NCI-H748 treated with DMSO at 0.1 percent for 48 hours (cell line): Measurements from ENCODE around the gene NPDC1.
A peak's percentile ranks its signal among the peaks of the same experiment; 100 is the strongest.
"Not testable (repeated sequence)": the region's sequence is repeated elsewhere in the genome, so short reads cannot be mapped to it uniquely, and the experiment has no call there.

Experiments
- DNase-seq: peaks from one replicate; lab custom pipeline; 2025; lab: John Stamatoyannopoulos, UW

NPDC1 gene

GRCh38 chr9:137039611-137040366 is 6.2 kb downstream of the NPDC1 start:
- DNase-seq, result no peak

- no peak for DNase-seq
Observed at GRCh38 chr9:137038916-137039315, 7.1 kb downstream of the NPDC1 start.

DNA sequence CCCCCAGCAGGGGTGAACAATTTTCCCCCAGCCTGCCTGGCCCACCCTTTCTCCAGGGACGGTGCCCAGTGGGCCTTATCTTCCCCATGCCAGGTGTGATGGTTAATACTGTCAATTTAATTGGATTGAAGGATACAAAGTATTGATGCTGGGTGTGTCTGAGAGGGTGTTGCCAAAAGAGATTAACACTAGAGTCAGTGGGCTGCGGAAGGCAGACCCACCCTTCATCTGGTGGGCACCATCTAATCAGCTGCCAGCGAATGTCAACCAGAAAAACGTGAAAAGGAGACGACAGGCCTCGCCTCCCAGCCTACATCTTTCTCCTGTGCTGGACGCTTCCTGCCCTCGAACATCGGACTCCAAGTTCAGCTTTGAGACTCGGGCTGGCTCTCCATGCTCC is 8.5 kb downstream of the NPDC1 start:
- DNase-seq, result no peak

DNA sequence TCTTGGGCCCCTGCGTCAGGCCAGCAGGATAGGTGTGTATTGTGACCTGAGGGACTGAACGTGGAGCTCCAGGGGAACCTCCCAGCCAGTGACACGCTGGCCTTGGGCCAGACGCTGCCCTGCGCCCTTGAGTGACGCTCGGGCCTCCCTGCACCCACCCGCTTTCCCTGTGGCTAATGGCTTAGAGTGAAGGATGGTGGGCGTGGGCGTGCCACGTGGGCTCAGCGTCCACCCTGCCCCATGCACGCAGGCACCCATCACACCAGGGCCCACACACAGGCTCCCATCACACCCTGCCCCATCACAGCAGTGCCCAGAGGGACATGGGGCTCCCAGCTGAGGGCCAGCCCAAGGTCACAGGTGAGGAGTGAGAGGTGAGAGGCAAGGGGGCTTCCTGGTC is 8.9 kb downstream of the NPDC1 start:
- no peak for DNase-seq

DNA sequence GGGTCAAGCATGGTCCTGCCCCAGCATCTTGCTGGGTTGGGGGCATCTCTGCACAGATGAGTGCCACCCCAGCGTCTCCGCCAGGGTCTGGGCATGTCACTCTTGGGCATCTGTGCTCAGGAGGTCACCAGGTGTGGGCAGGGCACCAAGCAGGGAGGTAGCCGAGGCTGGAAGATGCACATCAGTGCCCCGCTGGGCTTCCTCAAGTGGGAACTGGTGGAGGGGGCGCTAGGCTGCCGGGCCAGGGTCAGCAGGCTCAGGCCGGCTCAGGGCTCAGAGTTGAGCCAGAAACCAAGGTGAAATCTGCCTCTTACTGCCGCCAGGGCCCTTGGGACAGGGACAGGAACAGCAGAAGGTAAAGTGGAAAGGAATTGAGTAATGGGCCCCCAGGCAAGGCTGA is 10.0 kb downstream of the NPDC1 start:
- no peak for DNase-seq

GRCh38 chr9:137035507-137035834 is 10.5 kb downstream of the NPDC1 start:
- no peak for DNase-seq

GRCh38 chr9:137034709-137035506 is 11.1 kb downstream of the NPDC1 start:
- DNase-seq, result peak; percentile 65

DNA sequence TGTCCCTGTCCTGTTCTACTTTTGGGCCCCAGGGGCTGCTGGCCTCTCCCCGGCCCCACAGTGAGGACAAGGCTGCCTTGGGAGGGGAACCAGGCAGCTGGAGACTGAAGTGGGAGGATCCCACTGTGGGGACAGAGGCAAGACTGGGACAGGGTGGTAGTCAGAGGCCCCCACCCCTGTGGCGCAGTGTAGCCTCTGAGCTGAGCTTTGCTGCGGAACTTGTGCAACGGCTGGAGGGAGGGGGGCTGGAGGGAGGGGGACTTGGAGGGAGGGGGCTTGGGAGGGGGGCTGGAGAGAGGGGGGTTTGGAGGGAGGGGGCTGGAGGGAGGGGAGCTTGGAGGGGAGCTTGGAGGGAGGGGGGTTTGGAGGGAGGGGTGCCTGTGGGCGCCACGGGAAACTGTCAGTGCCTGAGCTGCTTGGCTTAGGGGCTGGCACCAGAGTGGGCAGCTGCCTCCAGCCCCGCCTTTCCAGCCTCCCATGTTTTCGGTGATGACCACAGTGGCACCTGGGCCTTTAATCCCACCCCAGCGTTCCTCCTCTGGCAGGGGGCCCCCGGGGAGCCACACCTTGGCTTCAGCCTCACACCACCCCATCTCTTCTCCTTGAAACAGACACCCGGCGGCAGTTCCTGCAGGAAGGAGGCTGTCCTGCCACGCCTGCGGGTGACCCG is 11.8 kb downstream of the NPDC1 start:
- no peak for DNase-seq

DNA sequence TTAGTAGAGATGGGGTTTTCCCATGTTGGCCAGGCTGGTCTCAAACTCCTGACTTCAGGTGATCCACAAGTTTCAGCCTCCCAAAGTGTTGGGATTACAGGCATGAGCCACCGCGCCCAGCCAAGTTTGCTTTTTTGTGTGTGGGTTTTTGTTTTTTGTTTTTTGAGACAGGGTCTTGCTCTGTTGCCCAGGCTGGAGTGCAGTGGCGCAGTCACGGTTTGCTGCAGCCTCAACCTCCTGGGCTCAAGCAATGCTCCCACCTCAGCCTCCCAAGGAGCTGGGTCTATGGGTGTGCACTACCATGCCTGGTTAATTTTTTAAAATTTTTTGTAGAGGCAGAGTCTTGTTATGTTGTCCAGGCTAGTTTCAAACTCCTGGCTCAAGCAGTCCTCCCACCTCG is 12.5 kb downstream of the NPDC1 start:
- DNase-seq, result not testable (repeated sequence)

DNA sequence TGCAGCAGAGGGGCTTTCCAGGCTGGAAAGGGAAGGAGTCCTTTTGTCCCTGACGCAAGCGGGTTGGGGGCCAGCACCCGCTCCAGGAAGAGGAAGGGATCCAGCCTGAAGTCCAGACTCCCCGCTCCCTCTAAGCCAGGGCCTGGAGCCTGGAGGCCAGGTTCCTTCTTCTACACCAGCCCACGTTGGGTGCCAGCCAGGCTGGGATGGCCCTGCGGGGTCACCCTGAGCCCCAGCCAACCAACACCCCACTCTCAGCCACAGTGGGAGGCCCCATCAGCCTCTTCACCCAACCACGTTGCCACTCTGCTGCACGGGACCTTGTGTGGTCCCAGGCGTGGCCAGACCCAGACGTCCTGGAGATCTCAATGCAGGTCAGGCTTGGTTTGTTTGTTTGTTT is 13.1 kb downstream of the NPDC1 start:
- DNase-seq, result no peak

GRCh38 chr9:137031904-137032640 is 13.9 kb downstream of the NPDC1 start, which contains the start of gene FUT7:
Gene FUT7, minus strand, starts transcription at chr9:137032088. Its CDS starts 97 bp downstream, at chr9:137031991.
- no peak for DNase-seq

DNA sequence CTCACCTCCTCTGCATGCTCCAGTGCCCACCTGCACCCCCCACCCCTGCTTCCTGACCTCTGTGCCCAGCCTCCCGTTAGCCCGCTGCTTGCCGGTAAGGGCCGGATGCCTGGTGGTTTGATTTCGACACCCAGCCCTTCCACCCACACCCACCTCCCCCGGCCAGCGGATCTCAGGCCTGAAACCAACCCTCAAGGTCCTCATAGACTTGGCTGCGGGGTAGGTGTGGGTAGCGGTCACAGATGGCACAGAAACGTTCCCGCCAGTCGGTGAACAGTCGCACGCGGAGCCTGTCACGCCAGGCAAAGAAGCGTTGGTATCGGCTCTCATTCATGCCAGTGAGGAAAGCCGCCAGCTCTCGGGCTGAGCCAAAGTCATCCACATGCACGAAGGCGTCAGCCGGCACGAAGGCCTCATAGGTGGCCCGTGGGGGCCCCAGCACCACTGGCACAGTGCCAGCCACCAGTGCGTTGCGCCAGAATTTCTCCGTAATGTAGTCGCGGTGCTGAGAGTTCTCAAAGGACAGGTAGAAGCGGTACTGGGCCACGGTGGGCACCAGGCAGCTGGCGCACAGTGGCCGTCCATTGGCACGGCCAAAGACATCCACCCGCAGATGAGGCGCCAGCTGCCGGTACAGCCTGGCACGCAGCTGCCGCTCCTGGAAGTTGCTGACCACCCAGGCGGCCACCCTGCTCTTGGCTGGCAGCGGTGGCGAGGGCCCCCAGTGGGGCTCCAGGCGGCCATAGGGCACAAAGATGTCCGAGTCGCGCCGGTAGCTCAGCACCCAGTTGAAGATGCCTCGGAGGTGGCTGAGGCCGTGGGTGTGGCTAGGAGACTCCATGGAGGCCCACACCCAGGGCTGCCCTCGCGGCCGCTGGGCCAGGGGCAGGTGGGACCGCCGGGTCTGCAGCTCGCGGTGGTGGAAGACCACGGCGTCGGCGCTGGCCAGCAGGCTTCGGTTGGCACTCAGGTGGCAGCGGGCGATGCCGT is 15.1 kb downstream of the NPDC1 start:
- no peak for DNase-seq

- no peak for DNase-seq
Observed at GRCh38 chr9:137030006-137030405, 16.0 kb downstream of the NPDC1 start.

DNA sequence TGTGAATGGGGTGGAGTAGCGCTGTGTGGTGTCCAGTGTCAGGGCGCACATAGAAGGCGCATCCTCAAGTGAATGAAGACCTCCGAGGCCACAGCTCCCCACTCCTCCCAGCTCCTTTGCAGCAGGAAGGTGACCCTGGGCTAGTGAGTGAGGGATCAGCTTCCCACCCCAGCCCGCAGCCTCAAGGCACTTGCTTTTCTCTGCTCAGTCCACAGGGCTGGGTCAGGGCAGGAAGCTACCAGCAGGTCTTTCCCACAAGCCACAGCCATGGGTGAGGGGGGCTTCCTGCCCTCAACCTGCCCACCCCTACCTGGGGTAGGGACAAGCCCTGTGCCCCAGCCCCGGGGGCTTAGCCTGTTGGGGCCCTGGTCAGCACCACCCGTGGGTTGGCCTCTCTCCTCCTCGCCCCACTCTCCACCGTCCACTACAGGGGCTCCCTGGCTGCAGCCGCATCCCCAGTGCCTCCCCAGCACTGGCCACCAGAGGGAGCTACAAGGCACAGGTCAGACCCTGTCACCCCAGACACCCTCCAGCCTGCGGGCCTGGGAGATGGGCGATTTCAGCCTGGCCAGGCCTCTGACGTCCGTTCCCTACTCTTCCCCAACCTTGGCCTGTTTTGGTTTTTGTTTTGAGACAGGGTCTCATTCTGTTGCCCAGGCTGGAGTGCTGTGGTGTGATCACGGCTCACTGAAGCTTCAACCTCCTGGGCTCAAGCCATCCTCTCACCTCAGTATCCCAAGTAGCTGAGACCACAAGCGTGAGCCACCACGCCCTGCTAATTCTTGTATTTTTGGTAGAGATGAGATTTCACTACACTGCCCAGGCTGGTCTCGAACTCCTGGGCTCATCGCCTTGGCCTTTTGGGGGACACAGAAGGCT is 16.7 kb downstream of the NPDC1 start:
- DNase-seq, result peak; percentile 29

DNA sequence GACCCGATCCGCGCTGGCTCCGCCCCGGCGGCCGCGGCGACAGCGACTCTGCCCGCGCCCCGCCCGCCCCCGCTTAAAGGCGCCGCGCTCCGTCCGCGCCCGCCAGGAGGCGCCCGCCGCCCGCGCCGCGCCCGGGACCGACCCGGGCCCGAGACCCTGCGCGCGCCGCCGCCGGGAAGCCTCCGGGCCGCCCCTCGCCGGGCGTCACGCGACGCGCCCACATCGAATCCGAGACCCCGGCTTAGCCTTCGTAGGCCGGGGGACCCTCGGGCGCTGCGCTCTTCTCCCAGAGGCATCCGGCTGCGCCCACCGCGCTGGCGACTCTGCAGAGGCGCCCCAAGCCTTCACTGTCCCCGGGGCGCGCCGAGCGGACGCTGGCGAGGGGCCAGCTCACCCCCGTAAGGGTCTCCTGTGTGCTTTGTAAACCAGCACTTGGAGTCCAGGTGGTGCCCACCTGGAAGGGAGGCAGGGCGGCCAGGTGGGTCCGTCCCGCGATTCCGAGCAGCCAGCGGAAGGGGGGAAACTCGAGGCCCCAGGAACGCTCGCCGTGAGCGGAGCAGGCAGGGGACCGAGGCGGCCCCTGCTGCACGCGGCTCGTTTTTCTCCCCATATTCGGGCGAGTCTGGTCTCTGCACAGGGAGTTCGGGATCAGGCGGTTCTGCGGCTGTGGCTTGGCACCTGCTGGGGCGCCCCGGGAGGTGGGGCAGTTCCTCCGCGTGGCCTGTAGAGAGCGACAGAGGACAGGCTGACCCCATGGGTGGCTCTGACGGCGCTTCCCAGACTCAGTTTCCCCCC is 17.5 kb downstream of the NPDC1 start:
- DNase-seq, result peak; percentile 29

DNA sequence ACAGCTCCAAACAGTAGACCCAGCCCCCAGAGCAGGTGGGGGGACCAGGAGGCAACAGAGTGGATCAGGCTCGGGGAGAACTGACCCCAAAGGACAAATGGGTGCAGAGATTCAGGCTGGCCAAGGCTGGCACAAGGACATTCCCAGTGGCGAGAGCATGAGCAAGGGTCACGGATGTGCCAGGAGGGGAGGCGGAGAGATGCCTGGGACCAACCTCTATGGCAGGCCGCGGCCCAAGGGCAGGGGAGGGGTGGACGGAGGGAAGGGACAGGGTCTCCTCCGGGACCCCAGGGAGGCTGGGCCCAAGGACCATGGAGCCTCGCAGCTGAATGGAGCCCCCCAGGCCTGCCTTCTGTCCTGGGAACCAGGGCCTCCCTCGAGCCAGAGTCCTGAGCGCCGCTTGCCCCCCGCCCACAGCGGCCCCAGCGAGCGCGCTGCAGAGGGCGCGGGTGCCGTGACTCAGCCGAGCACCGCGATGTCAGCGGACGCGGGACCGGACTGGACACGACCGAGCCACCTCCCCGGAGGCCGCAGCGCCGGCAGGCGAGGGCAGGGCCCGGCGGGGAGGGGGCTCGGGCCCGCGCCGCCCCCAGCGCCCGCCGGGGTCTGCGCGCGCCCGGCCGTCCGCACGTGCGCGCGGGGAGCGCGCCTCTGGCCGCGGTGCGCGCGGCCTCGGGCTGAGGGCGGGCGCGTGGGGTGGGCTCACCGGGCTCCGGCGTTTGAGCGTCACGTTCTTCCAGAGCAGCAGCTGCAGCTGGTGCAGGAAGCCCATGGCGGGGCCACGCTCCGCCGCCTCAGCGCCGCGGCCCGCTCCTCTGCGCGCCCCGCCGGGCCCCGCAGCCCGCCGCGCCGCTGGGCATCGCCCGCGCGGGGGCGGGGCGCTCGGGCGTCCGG is 18.4 kb downstream of the NPDC1 start, which contains the start of gene ABCA2:
TSS of gene ABCA2 (minus strand) at position 869 of the 894 bp plus-strand sequence. CDS start at position 772, 97 bp downstream.
- DNase-seq, result no peak

GRCh38 chr9:137026828-137027227 is 19.1 kb downstream of the NPDC1 start:
- no peak for DNase-seq

DNA sequence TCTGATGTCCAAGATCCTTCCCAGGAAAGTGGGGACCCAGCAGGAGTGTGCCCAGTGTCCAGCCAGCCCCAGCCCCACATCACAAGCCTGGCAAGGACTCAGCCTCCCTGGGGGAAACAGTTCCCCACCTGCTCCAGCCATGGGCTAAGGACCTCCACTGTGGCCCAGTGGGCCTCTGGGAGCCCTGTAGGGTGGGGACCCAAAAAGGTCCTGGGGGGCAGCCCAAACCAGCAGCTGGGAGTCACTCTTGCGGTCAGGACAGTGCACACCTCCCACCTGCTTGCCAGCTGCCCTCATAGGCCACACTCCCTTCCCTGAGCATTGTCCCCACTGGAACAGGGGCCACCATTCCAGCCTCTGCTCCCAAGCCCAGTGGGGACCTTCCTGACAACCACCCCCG is 19.6 kb downstream of the NPDC1 start:
- no peak for DNase-seq
